ENCODE results near the gene MYCBP. TPM values are rescaled to one million over a fixed set of nuclear protein-coding genes. Genes with fewer than 3 reads are reported as not detected.
"Not testable (repeated sequence)": the region's sequence is repeated elsewhere in the genome, so short reads cannot be mapped to it uniquely, and the experiment has no call there.

Gene MYCBP
- total RNA-seq, 1 experiment from 2014 or later, result 31.6 TPM

DNA sequence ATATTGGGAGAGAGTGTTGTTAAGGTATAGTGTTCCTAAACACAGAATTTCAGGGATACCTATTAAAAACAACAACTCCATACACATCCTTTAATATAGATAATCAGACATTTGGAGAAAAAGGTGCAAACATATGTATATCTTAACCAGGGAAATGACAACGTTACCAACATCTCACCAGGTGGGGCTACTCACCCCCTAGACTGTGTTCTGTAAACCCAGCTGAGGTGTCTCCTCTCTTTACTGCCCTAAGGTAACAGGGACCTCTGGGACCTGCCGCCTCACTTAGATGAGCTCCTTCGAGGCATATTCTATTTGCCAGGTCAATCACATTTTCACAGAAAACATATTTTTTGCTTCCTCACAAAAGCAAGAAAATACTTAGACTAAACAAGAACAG lies 26.9 kb downstream of the MYCBP start:
- intact Hi-C loops (cut with micrococcal nuclease; ENCODE audit: unreplicated experiment), result no loop called here
- H3K27me3 ChIP-seq (replicated peaks; ENCODE audit: insufficient read depth, low read depth, low read length, poor library complexity), result no peaks in the 10 kb centered on the region

DNA sequence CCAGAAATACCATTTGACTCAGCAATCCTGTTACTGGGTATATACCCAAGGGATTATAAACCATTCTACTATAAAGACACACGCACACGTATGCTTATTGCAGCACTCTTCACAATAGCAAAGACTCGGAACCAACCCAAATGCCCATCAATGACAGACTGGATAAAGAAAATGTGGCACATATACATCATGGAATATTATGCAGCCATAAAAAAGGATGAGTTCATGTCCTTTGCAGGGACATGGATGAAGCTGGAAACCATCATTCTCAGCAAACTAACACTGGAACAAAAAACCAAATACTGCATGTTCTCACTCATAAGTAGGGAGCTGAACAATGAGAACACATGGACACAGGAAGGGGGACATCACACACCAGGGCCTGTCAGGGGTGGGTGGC lies 28.1 kb downstream of the MYCBP start:
- POLR2A ChIA-PET (ENCODE audit: low non-redundant PET); DNase-seq (ENCODE audit: low spot score); H3K4me3 ChIP-seq (ENCODE audit: low read depth, low read length, poor library complexity, severe bottlenecking); CTCF ChIA-PET; H3K27me3 ChIP-seq (replicated peaks; ENCODE audit: insufficient read depth, low read depth, low read length, poor library complexity); intact Hi-C loops (cut with micrococcal nuclease; ENCODE audit: unreplicated experiment); H3K27ac ChIP-seq (ENCODE audit: low read depth, low read length, poor library complexity, severe bottlenecking); H3K36me3 ChIP-seq (ENCODE audit: insufficient read depth, low read length, poor library complexity, severe bottlenecking); BruUV-seq (replicated peaks); H3K4me1 ChIP-seq (ENCODE audit: insufficient read depth, low read length, poor library complexity, severe bottlenecking); H3K9me3 ChIP-seq (ENCODE audit: low read depth, low read length, poor library complexity, severe bottlenecking): not testable (repeated sequence)

More for the DNA sequence above, 26.9 kb downstream of the MYCBP start:
- ChIA-PET CTCF (no interaction called here), POLR2A (ENCODE audit: low non-redundant PET) (no interaction called here)
- H3K9me3 ChIP-seq (ENCODE audit: low read depth, low read length, poor library complexity, severe bottlenecking), result no peaks in the 10 kb centered on the region
- H3K4me1 ChIP-seq (ENCODE audit: insufficient read depth, low read length, poor library complexity, severe bottlenecking), result no peaks in the 10 kb centered on the region
- peaks cover 6% of the 10 kb centered on the region for H3K36me3 ChIP-seq (ENCODE audit: insufficient read depth, low read length, poor library complexity, severe bottlenecking)
- no peak for DNase-seq (ENCODE audit: low spot score)
- H3K27ac ChIP-seq (ENCODE audit: low read depth, low read length, poor library complexity, severe bottlenecking), result no peak overlapping the region
- TF ChIP-seq, protein P1, sequence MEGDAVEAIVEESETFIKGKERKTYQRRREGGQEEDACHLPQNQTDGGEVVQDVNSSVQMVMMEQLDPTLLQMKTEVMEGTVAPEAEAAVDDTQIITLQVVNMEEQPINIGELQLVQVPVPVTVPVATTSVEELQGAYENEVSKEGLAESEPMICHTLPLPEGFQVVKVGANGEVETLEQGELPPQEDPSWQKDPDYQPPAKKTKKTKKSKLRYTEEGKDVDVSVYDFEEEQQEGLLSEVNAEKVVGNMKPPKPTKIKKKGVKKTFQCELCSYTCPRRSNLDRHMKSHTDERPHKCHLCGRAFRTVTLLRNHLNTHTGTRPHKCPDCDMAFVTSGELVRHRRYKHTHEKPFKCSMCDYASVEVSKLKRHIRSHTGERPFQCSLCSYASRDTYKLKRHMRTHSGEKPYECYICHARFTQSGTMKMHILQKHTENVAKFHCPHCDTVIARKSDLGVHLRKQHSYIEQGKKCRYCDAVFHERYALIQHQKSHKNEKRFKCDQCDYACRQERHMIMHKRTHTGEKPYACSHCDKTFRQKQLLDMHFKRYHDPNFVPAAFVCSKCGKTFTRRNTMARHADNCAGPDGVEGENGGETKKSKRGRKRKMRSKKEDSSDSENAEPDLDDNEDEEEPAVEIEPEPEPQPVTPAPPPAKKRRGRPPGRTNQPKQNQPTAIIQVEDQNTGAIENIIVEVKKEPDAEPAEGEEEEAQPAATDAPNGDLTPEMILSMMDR (conservative IDR thresholded peaks at IDR 0.05; ENCODE audit: low read depth, low read length), result no peak
- no peak for TF ChIP-seq EZH2 (IDR thresholded peaks at IDR 0.05; ENCODE audit: borderline replicate concordance, low read depth, low read length, poor library complexity, severe bottlenecking)
- H3K4me3 ChIP-seq (ENCODE audit: low read depth, low read length, poor library complexity, severe bottlenecking), result no peak overlapping the region
- no TSS peak for BruUV-seq (replicated peaks)

DNA sequence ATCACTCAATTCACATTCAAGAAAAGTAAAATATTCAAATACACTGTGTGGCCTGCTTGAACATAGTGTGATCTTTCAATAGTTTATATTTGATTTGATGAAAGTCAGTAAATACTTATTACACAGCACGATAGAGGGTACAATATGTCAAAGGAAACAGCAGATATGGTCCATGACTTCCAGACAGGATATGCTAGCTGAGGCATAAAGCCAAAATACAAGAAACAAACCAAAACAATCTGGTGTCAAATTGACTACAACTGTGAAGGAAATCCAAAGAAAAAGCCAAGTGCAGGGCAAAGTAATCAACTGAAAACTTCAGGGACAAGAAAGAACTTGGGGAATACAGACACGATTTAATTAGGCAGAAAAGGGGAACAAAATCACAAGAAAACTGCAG lies 32.9 kb downstream of the MYCBP start:
- no TSS peak for BruUV-seq (replicated peaks)
- TF ChIP-seq, protein P1 (conservative IDR thresholded peaks at IDR 0.05; ENCODE audit: low read depth, low read length), result no peak
- ChIA-PET CTCF (no interaction called here), POLR2A (ENCODE audit: low non-redundant PET) (no interaction called here)
- no peaks in the 10 kb centered on the region for H3K27me3 ChIP-seq (replicated peaks; ENCODE audit: insufficient read depth, low read depth, low read length, poor library complexity)
- no peaks in the 10 kb centered on the region for H3K4me1 ChIP-seq (ENCODE audit: insufficient read depth, low read length, poor library complexity, severe bottlenecking)
- no peaks in the 10 kb centered on the region for H3K9me3 ChIP-seq (ENCODE audit: low read depth, low read length, poor library complexity, severe bottlenecking)
- DNase-seq (ENCODE audit: low spot score), result no peak
- H3K27ac ChIP-seq (ENCODE audit: low read depth, low read length, poor library complexity, severe bottlenecking), result no peak overlapping the region
- H3K4me3 ChIP-seq (ENCODE audit: low read depth, low read length, poor library complexity, severe bottlenecking), result no peak overlapping the region
- intact Hi-C loops (cut with micrococcal nuclease; ENCODE audit: unreplicated experiment), result no loop called here
- peaks cover 17% of the 10 kb centered on the region for H3K36me3 ChIP-seq (ENCODE audit: insufficient read depth, low read length, poor library complexity, severe bottlenecking)

DNA sequence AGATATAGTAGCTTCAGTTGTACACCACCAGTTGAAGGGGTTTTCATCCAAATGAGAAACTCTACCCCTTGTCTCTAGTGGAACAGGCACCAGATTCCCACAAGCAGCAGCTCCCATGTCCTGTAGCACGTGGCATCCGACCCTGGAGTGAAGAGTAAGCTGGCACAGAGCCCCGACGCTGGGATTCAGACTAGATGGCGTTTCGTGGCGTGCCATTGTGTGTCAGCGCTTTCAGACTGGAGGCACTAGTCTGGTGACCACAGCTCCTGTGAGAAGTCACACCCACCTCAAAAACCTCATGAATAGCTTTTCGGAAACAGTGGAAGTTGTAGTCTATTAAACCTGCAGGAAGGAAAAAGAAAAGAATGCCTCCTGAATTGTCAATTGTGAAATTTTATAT lies 33.8 kb downstream of the MYCBP start:
- Histone ChIP-seq H3K4me1 (ENCODE audit: insufficient read depth, low read length, poor library complexity, severe bottlenecking) (peaks cover 6% of the 10 kb centered on the region), H3K27me3 (replicated peaks; ENCODE audit: insufficient read depth, low read depth, low read length, poor library complexity) (no peaks in the 10 kb centered on the region), H3K36me3 (ENCODE audit: insufficient read depth, low read length, poor library complexity, severe bottlenecking) (peaks cover 17% of the 10 kb centered on the region), H3K4me3 (ENCODE audit: low read depth, low read length, poor library complexity, severe bottlenecking) (no peak overlapping the region), H3K9me3 (ENCODE audit: low read depth, low read length, poor library complexity, severe bottlenecking) (no peaks in the 10 kb centered on the region), H3K27ac (ENCODE audit: low read depth, low read length, poor library complexity, severe bottlenecking) (no peak overlapping the region)
- intact Hi-C loops (cut with micrococcal nuclease; ENCODE audit: unreplicated experiment), result no loop called here
- ChIA-PET CTCF (no interaction called here), POLR2A (ENCODE audit: low non-redundant PET) (no interaction called here)
- TF ChIP-seq, protein P1 (conservative IDR thresholded peaks at IDR 0.05; ENCODE audit: low read depth, low read length), result no peak
- TF ChIP-seq EZH2 (IDR thresholded peaks at IDR 0.05; ENCODE audit: borderline replicate concordance, low read depth, low read length, poor library complexity, severe bottlenecking), result no peak
- BruUV-seq (replicated peaks), result no TSS peak
- DNase-seq (ENCODE audit: low spot score), result no peak

DNA sequence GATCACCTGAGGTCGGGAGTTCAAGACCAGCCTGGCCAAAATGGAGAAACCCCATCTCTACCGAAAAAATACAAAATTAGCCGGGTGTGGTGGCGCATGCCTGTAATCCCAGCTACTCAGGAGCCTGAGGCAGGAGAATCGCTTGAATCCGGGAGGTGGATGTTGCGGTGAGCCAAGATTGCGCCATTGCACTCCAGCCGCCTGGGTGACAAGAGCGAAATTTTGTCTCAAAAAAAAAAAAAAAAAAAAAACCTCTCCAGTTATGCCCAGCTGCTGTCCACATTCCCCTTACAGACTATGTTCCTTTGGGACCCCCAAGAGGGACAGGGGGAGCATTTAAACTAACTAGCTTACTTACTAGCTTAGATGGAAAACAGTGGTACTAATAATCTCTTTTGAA lies 36.8 kb downstream of the MYCBP start:
- H3K4me3 ChIP-seq (ENCODE audit: low read depth, low read length, poor library complexity, severe bottlenecking); DNase-seq (ENCODE audit: low spot score); H3K4me1 ChIP-seq (ENCODE audit: insufficient read depth, low read length, poor library complexity, severe bottlenecking); H3K27me3 ChIP-seq (replicated peaks; ENCODE audit: insufficient read depth, low read depth, low read length, poor library complexity); H3K27ac ChIP-seq (ENCODE audit: low read depth, low read length, poor library complexity, severe bottlenecking); BruUV-seq (replicated peaks); intact Hi-C loops (cut with micrococcal nuclease; ENCODE audit: unreplicated experiment); H3K9me3 ChIP-seq (ENCODE audit: low read depth, low read length, poor library complexity, severe bottlenecking); POLR2A ChIA-PET (ENCODE audit: low non-redundant PET): not testable (repeated sequence)
- H3K36me3 ChIP-seq (ENCODE audit: insufficient read depth, low read length, poor library complexity, severe bottlenecking), result peaks cover 17% of the 10 kb centered on the region
- CTCF ChIA-PET, result interaction anchor here (0.6 kb wide), 1 partner anchor 889 kb away, joined by 3 read pairs; no protein-coding TSS in a partner anchor
